H9 (cell line): ENCODE measurements around the gene SLIRP. TPM values are rescaled to one million over a fixed set of nuclear protein-coding genes. Genes with fewer than 3 reads are reported as not detected.

Source experiments
- DNase-seq: peaks from one replicate; pipeline ENCODE4 v3.0.0-alpha.2; 2017
- H2AFZ ChIP-seq: one replicate; pipeline ENCODE4 v1.6.1; 2013; ENCODE audit warnings: mild to moderate bottlenecking, low read length, control low read depth, moderate library complexity
- H2AK5ac ChIP-seq: 2 replicates; pipeline ENCODE4 v1.6.1; 2013; ENCODE audit warnings: low read length, control low read depth, mixed read lengths; ENCODE audit not compliant: insufficient read length
- H2BK120ac ChIP-seq: one replicate; pipeline ENCODE4 v1.6.1; 2013; ENCODE audit warnings: low read depth, mild to moderate bottlenecking, low read length, control low read depth, inconsistent platforms; ENCODE audit not compliant: poor library complexity, severe bottlenecking
- H2BK12ac ChIP-seq: 2 replicates; pipeline ENCODE4 v1.6.1; 2013; ENCODE audit warnings: low read length, control low read depth, mixed read lengths, low read depth; ENCODE audit not compliant: insufficient read length
- H2BK15ac ChIP-seq: 2 replicates; pipeline ENCODE4 v1.6.1; 2013; ENCODE audit warnings: low read depth, low read length, control low read depth
- H2BK20ac ChIP-seq: one replicate; pipeline ENCODE4 v1.6.1; 2013; ENCODE audit warnings: low read depth, mild to moderate bottlenecking, low read length, control low read depth, inconsistent platforms; ENCODE audit not compliant: poor library complexity, severe bottlenecking
- H2BK5ac ChIP-seq: 2 replicates; pipeline ENCODE4 v1.6.1; 2013; ENCODE audit warnings: low read length, control low read depth, mixed read lengths; ENCODE audit not compliant: insufficient read length
- H3K14ac ChIP-seq: 2 replicates; pipeline ENCODE4 v1.6.1; 2013; ENCODE audit warnings: low read length, control low read depth; ENCODE audit not compliant: insufficient read depth
- H3K18ac ChIP-seq: 2 replicates; pipeline ENCODE4 v1.6.1; 2013; ENCODE audit warnings: low read depth, mild to moderate bottlenecking, mixed read lengths, low read length, control low read depth; ENCODE audit not compliant: insufficient read length
- H3K23ac ChIP-seq: 2 replicates; pipeline ENCODE4 v1.6.1; 2013; ENCODE audit warnings: low read length, control low read depth, mixed read lengths, low read depth; ENCODE audit not compliant: insufficient read length
- H3K23me2 ChIP-seq: 2 replicates; pipeline ENCODE4 v1.6.1; 2013; ENCODE audit warnings: low read depth, mild to moderate bottlenecking, mixed read lengths, low read length, control low read depth; ENCODE audit not compliant: insufficient read length, poor library complexity, severe bottlenecking
- H3K27ac ChIP-seq: 2 replicates; pipeline ENCODE4 v1.5.1; 2013; ENCODE audit warnings: low read length, control low read depth, mixed read lengths, low read depth; ENCODE audit not compliant: insufficient read length
- H3K27me3 ChIP-seq: 2 replicates; pipeline ENCODE4 v1.6.1; 2013; ENCODE audit warnings: low read length, control low read depth, inconsistent platforms; ENCODE audit not compliant: insufficient read depth
- H3K4ac ChIP-seq: 2 replicates; pipeline ENCODE4 v1.6.1; 2013; ENCODE audit warnings: low read depth, mild to moderate bottlenecking, control low read depth, inconsistent platforms, low read length, moderate library complexity
- H3K4me1 ChIP-seq: 2 replicates; pipeline ENCODE4 v1.6.1; 2013; ENCODE audit warnings: low read length, control low read depth, inconsistent platforms; ENCODE audit not compliant: insufficient read depth
- H3K4me2 ChIP-seq: 2 replicates; pipeline ENCODE4 v1.6.1; 2013; ENCODE audit warnings: low read length, control low read depth, mixed read lengths; ENCODE audit not compliant: insufficient read length, insufficient read depth
- H3K56ac ChIP-seq: 2 replicates; pipeline ENCODE4 v1.6.1; 2013; ENCODE audit warnings: low read depth, mild to moderate bottlenecking, mixed read lengths, low read length, control low read depth; ENCODE audit not compliant: insufficient read length
- H3K79me1 ChIP-seq: 2 replicates; pipeline ENCODE4 v1.6.1; 2013; ENCODE audit warnings: low read depth, mild to moderate bottlenecking, moderate library complexity, low read length, control low read depth, inconsistent platforms; ENCODE audit not compliant: insufficient read depth, poor library complexity, severe bottlenecking
- H3K79me2 ChIP-seq: 2 replicates; pipeline ENCODE4 v1.6.1; 2013; ENCODE audit warnings: low read length, control low read depth, inconsistent platforms; ENCODE audit not compliant: insufficient read depth
- H3K9ac ChIP-seq: 2 replicates; pipeline ENCODE4 v1.6.1; 2013; ENCODE audit warnings: low read length, control low read depth, mixed read lengths; ENCODE audit not compliant: insufficient read length; ENCODE audit errors: extremely low read depth
- H3K9me3 ChIP-seq: one replicate; pipeline ENCODE4 v1.6.1; 2013; ENCODE audit warnings: low read depth, low read length, inconsistent platforms; ENCODE audit not compliant: control insufficient read depth
- H3T11ph ChIP-seq: one replicate; pipeline ENCODE4 v1.6.1; 2013; ENCODE audit warnings: mild to moderate bottlenecking, low read length, control low read depth, inconsistent platforms
- H4K20me1 ChIP-seq: one replicate; pipeline ENCODE4 v1.6.1; 2013; ENCODE audit not compliant: control insufficient read depth, insufficient read length, insufficient read depth
- H4K5ac ChIP-seq: 2 replicates; pipeline ENCODE4 v1.6.1; 2013; ENCODE audit warnings: low read depth, mild to moderate bottlenecking, mixed read lengths, low read length, control low read depth; ENCODE audit not compliant: insufficient read length
- H4K8ac ChIP-seq: replicated peaks from 2 replicates; pipeline ENCODE4 v1.6.1; 2013; ENCODE audit warnings: low read length, control low read depth, mixed read lengths, low read depth; ENCODE audit not compliant: insufficient read length
- H4K91ac ChIP-seq: 2 replicates; pipeline ENCODE4 v1.6.1; 2013; ENCODE audit warnings: low read depth, mild to moderate bottlenecking, moderate library complexity, mixed read lengths, low read length, control low read depth; ENCODE audit not compliant: insufficient read length
- H3K27ac Mint-ChIP-seq, 3 experiments: 2 replicates in 2 of 3; 3 replicates in 1 of 3; pipeline ENCODE4 v1.8.0; 2020 to 2021; ENCODE audit warnings: mixed read lengths in 3 of 3, mild to moderate bottlenecking in 1 of 3, moderate library complexity in 1 of 3
- H3K27me3 Mint-ChIP-seq: 2 replicates; pipeline ENCODE4 v1.8.0; 2021; ENCODE audit warnings: low read depth, mild to moderate bottlenecking, moderate library complexity, mixed read lengths
- H3K36me3 Mint-ChIP-seq, 3 experiments: 2 replicates in 2 of 3; 3 replicates in 1 of 3; pipeline ENCODE4 v1.8.0; 2020 to 2021; ENCODE audit warnings: low read depth in 3 of 3, mixed read lengths in 3 of 3; ENCODE audit not compliant: insufficient read depth in 1 of 3
- H3K4me1 Mint-ChIP-seq, 2 experiments: 2 replicates each; pipeline ENCODE4 v1.8.0; 2020; ENCODE audit warnings: mixed read lengths in 2 of 2
- H3K4me3 Mint-ChIP-seq, 2 experiments: 2 replicates in 1 of 2; 3 replicates in 1 of 2; pipeline ENCODE4 v1.8.0; 2020 to 2021; ENCODE audit warnings: mild to moderate bottlenecking in 2 of 2, mixed read lengths in 2 of 2, moderate library complexity in 1 of 2
- H3K9me3 Mint-ChIP-seq, 2 experiments: 2 replicates in 1 of 2; 3 replicates in 1 of 2; pipeline ENCODE4 v1.8.0; 2020; ENCODE audit warnings: mild to moderate bottlenecking in 2 of 2, mixed read lengths in 2 of 2, moderate library complexity in 1 of 2
- WGBS: extraction: QIAGEN DNeasy Blood & Tissue Kit; methylation state at CpG from one replicate; pipeline ENCODE4 v1.1.7; 2013; ENCODE audit warnings: missing lambda C conversion rate, low lambda C conversion rate, mixed read lengths; ENCODE audit not compliant: insufficient read length; ENCODE audit errors: extremely low coverage; 5-methylcytosine and 5-hydroxymethylcytosine counted together
- total RNA-seq: library from RNA; stranded (reverse); gene quantifications from 2 replicates; pipeline ENCODE4 v1.2.1, GENCODE V29; 2021
- TF ChIP-seq, protein P1 (sequence below): fragments of 200-600 bp; sonication (generic); conservative IDR thresholded peaks from 3 replicates; pipeline ENCODE4 v1.8.0; 2021; ENCODE audit warnings: antibody characterized with exemption, mild to moderate bottlenecking

Gene SLIRP
- total RNA-seq, 1 experiment from 2014 or later: 337 TPM

- H2BK12ac ChIP-seq: no peak overlapping the region
- H3K18ac ChIP-seq: no peak overlapping the region
- no peak overlapping the region for H2BK120ac ChIP-seq
- no peak overlapping the region for H3K14ac ChIP-seq
- no peak overlapping the region for H3T11ph ChIP-seq
- no CpG with 5 or more reads among the region's 3 CpGs for WGBS
- H3K56ac ChIP-seq: no peak overlapping the region
- DNase-seq: no peak
- no peaks in the 10 kb centered on the region for H3K27me3 Mint-ChIP-seq
- no peaks in the 10 kb centered on the region for H3K23me2 ChIP-seq
- H3K27ac Mint-ChIP-seq: no peak overlapping the region; a peak in 1 of 7 replicates
- no peak overlapping the region for H2BK15ac ChIP-seq
- H4K5ac ChIP-seq: no peak overlapping the region
- H2AK5ac ChIP-seq: no peak overlapping the region
- H3K27me3 ChIP-seq: no peaks in the 10 kb centered on the region
- H4K8ac ChIP-seq: no peak overlapping the region
- H3K36me3 Mint-ChIP-seq: peaks cover 49 to 81% (median 63%) of the 10 kb centered on the region in 3 experiments
- no peak overlapping the region for H3K27ac ChIP-seq
- TF ChIP-seq, protein P1, sequence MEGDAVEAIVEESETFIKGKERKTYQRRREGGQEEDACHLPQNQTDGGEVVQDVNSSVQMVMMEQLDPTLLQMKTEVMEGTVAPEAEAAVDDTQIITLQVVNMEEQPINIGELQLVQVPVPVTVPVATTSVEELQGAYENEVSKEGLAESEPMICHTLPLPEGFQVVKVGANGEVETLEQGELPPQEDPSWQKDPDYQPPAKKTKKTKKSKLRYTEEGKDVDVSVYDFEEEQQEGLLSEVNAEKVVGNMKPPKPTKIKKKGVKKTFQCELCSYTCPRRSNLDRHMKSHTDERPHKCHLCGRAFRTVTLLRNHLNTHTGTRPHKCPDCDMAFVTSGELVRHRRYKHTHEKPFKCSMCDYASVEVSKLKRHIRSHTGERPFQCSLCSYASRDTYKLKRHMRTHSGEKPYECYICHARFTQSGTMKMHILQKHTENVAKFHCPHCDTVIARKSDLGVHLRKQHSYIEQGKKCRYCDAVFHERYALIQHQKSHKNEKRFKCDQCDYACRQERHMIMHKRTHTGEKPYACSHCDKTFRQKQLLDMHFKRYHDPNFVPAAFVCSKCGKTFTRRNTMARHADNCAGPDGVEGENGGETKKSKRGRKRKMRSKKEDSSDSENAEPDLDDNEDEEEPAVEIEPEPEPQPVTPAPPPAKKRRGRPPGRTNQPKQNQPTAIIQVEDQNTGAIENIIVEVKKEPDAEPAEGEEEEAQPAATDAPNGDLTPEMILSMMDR: no peak
- peaks cover 3% of the 10 kb centered on the region; the same call in 1 of the 2 replicates for H3K79me2 ChIP-seq
- no peak overlapping the region for H3K4me2 ChIP-seq
- no peak overlapping the region for H3K9ac ChIP-seq
- H4K91ac ChIP-seq: no peak overlapping the region
- H3K4ac ChIP-seq: no peak overlapping the region
- no peak overlapping the region for H3K4me3 Mint-ChIP-seq
- no peaks in the 10 kb centered on the region for H3K9me3 ChIP-seq
- no peak overlapping the region for H2BK20ac ChIP-seq
- H3K23ac ChIP-seq: no peak overlapping the region
- no peak overlapping the region for H2AFZ ChIP-seq
- H3K9me3 Mint-ChIP-seq: peaks cover under 1 to 1% of the 10 kb centered on the region in 2 experiments; a peak in 1 of 5 replicates
- H3K4me1 ChIP-seq: no peaks in the 10 kb centered on the region
- H3K4me1 Mint-ChIP-seq: no peaks in the 10 kb centered on the region
- H4K20me1 ChIP-seq: no peaks in the 10 kb centered on the region
- H3K79me1 ChIP-seq: no peaks in the 10 kb centered on the region
- H2BK5ac ChIP-seq: no peak overlapping the region
Observed at GRCh38 chr14:77752799-77753516, 45.1 kb downstream of the SLIRP start.
